ENCODE measurements around the gene ACVR2B.

ACVR2B gene

GRCh38 chr3:38489766-38490165 lies 36.1 kb downstream of the ACVR2B start:
- FAIRE-seq, result no peak

GRCh38 chr3:38490281-38491030 lies 36.8 kb downstream of the ACVR2B start:
- FAIRE-seq, result no peak

GRCh38 chr3:38491215-38491614 lies 37.5 kb downstream of the ACVR2B start:
- FAIRE-seq, result no peak

- no peak for FAIRE-seq
Measured at GRCh38 chr3:38493031-38493430, 39.3 kb downstream of the ACVR2B start.

GRCh38 chr3:38496131-38496910 lies 42.6 kb downstream of the ACVR2B start, which contains the start of gene EXOG:
EXOG (plus strand) TSS chr3:38496340; CDS start chr3:38496368, 28 bp downstream.
- FAIRE-seq, result no peak

GRCh38 chr3:38497031-38497430 lies 43.3 kb downstream of the ACVR2B start:
- no peak for FAIRE-seq

- FAIRE-seq, result no peak
Measured at GRCh38 chr3:38500688-38501417, 47.2 kb downstream of the ACVR2B start.

- FAIRE-seq, result no peak
Measured at GRCh38 chr3:38507120-38507519, 53.4 kb downstream of the ACVR2B start.

GRCh38 chr3:38509732-38510131 lies 56.0 kb downstream of the ACVR2B start:
- FAIRE-seq, result no peak

GRCh38 chr3:38510631-38511030 lies 56.9 kb downstream of the ACVR2B start:
- FAIRE-seq, result no peak

- FAIRE-seq, result no peak
Measured at GRCh38 chr3:38511546-38511945, 57.9 kb downstream of the ACVR2B start.

GRCh38 chr3:38515367-38515766 lies 61.7 kb downstream of the ACVR2B start:
- no peak for FAIRE-seq

- no peak for FAIRE-seq
Measured at GRCh38 chr3:38516669-38517068, 63.0 kb downstream of the ACVR2B start.

- no peak for FAIRE-seq
Measured at GRCh38 chr3:38519000-38519399, 65.3 kb downstream of the ACVR2B start.

- no peak for FAIRE-seq
Measured at GRCh38 chr3:38519651-38520050, 66.0 kb downstream of the ACVR2B start.

- peak; percentile 22 for FAIRE-seq
Measured at GRCh38 chr3:38521391-38521987, 67.8 kb downstream of the ACVR2B start.

GRCh38 chr3:38522002-38522401 lies 68.3 kb downstream of the ACVR2B start:
- no peak for FAIRE-seq

GRCh38 chr3:38524141-38524739 lies 70.5 kb downstream of the ACVR2B start:
- no peak for FAIRE-seq

- no peak for FAIRE-seq
Measured at GRCh38 chr3:38526792-38527191, 73.1 kb downstream of the ACVR2B start.

GRCh38 chr3:38528457-38528856 lies 74.8 kb downstream of the ACVR2B start:
- FAIRE-seq, result no peak

- FAIRE-seq, result no peak
Measured at GRCh38 chr3:38532529-38532928, 78.8 kb downstream of the ACVR2B start.

- FAIRE-seq, result no peak
Measured at GRCh38 chr3:38533285-38533976, 79.7 kb downstream of the ACVR2B start.

Data from TTC549 (cell line).